Nucleus accumbens (tissue), 56 donors: Measurements from ENCODE around the gene TBX22.
A peak's percentile ranks its signal among the peaks of the same experiment; 100 is the strongest.
"Not testable (repeated sequence)": the region's sequence is repeated elsewhere in the genome, so short reads cannot be mapped to it uniquely, and the experiment has no call there.

Experiments
- DNase-seq, 56 donors: peaks; one replicate each; lab custom pipeline; 2025; lab: John Stamatoyannopoulos, UW

Gene TBX22, protein sequence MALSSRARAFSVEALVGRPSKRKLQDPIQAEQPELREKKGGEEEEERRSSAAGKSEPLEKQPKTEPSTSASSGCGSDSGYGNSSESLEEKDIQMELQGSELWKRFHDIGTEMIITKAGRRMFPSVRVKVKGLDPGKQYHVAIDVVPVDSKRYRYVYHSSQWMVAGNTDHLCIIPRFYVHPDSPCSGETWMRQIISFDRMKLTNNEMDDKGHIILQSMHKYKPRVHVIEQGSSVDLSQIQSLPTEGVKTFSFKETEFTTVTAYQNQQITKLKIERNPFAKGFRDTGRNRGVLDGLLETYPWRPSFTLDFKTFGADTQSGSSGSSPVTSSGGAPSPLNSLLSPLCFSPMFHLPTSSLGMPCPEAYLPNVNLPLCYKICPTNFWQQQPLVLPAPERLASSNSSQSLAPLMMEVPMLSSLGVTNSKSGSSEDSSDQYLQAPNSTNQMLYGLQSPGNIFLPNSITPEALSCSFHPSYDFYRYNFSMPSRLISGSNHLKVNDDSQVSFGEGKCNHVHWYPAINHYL

DNA sequence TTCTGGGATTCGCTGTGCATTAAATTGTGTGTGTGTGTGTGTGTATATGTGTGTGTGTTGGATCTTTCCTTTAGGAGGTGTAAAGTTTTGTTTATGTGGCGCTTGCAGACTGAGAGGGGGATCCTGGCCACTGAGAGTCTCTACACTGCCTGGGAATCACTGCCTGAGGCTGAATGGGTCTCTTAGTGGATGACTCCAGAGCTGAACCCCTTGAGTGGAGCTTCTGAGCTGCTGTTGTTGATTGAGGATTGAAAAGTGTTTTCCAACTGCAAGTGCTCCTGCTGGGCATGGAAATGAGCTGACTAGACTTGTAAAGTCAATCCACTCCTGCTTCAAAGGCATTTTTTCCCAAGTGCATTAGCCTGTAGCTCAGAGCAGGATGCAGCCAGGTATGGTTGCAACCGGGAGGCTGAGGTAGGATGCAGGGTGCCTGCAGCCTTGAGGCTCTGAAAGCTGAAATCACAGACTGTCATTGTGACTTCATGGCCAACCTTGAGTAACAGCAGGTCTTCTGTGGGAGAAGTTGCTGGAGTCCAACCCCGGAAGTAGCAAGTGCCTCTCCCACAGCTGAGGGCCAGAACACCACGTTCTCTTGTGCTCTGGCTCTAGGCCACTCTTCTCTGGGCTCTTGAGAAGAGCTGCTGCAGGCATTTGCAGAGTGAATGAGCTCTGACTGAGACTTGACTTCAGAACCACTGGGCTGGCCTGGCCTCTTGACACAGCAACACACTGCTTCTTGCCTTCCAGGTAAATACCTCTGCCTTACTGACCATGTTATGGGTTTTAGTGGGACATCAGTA lies at the start of gene TBX22:
Gene TBX22 (plus strand): TSS at position 613 of the 800 bp plus-strand sequence. CDS start 7,517 bp downstream, outside the sequence.
- DNase-seq, result no peak

DNA sequence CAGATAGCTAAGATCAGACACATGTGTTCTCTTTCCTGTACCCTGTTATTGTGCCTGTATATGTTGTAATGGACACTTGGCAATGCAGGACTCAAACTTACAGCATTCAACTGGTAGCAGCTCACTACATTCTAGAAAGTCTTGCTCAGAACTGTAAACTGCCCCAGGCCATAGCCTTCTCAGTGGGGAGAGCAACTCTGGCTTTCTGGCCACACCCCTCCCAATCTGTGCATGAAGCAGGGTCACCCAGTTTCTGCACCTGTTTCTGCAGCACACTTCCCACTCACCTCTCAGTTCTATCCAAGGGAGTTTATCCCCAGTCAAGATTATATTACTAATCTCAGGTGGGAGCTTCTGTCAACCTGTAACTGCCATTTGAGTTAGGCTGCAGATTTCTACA lies 38.9 kb upstream of the TBX22 start:
- no peak for DNase-seq

DNA sequence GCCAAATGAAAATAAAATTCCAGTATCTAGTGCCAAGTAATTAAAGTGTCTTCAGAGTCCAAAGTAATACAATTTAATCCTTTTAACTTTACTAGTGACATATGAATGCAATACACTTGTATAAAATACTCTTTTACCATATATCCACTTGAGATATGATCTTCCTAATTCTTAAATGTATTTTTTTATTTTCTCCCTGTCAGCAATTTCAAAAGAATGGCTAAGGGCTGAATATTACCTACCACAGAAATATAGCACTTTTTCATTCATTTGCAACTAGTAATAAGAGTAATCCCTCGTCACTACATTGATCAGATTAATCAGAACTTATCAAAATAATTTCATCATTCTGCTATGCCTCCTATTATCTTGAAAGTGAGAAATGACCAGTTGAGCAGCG lies 10.1 kb upstream of the TBX22 start:
- DNase-seq, result no peak

DNA sequence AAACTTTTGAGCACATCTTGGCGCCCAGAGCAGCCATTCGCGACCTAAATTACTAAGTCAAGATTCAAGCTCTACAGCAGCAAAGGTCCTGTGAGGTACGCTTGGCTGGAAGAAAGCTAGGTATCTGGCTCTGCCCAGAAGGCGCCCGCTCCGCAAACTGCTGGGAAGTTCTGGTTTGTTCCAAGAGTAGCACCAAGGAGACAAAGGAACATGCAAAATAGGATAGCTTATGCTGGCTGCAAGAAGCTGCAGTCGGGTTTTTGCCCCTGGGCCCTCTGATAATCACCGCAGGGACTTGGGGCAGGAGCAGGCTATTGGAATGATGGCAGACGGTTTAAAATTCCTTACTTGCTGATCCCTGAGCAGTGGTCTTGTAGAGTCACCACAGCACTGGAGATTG lies 3.0 kb upstream of the TBX22 start:
- no peak for DNase-seq

DNA sequence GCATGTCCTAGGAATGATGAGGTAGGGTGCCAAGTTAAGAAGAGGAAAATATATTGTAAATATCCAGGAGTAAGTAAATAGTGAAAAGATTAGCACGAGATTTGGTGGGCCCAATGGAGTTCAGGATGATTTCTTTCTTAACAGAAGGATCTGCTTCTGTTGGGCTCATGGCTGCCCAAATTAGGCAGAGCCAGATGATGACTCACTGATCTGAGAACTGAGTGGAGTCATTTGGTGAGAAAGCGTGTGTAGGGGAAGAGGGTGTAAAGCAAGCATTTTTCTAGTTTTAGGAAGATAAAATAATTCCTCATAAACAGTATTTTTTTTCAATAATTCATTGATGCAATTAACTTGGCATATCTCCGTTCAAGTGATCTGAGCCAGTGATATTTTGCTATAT lies 1.6 kb downstream of the TBX22 start:
- peak in 1 of 56 donors; percentile 0 for DNase-seq

DNA sequence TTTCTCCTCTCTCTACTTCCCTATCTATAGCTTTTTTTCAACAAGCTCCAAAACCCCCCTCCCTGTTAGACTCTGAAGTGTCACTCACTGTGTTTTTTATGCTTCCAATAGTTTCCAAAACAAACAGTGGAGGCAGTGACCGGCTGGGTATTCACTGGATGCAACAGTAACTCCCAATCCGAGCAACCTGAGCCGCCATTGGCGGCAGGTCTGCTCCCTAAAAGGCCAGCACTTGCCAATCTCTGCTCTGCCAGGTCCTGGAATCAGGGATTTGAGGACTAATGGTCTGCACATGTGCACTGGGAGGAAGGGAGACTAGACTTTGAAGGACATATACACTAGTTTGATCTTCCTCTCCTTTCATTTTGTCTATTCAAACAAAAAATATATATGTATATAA lies 7.1 kb downstream of the TBX22 start:
- no peak for DNase-seq

DNA sequence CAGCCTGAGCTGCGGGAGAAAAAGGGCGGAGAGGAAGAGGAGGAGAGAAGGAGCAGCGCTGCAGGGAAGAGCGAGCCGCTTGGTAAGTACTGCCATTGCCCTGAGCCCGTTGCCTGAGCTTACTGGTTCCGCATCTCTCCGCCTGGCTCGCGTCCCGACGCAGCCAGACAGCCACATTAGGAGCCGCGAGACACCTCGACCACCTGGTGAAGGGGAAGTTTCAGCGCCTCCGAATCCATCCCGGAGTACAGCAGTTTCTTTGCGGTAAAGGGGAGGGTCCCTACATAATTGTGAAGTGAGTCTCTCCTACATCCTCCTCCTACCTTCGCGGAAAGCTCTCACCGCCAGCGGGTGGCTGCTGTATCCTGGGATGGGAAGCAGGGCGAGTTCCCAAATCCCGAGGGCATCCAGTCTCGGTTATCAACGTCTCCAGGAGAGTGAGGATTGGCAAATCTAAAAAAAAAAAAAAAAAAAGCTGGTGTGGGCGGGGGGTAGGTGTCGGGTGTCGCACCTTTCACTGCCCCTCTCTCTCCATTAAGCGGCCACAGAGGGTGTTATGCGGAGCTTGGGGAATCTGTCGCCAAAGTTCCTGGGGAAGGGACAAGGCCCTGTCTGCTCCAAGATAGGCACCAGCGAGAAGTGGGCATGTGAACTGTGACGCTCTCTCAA lies 7.9 kb downstream of the TBX22 start:
- no peak for DNase-seq

DNA sequence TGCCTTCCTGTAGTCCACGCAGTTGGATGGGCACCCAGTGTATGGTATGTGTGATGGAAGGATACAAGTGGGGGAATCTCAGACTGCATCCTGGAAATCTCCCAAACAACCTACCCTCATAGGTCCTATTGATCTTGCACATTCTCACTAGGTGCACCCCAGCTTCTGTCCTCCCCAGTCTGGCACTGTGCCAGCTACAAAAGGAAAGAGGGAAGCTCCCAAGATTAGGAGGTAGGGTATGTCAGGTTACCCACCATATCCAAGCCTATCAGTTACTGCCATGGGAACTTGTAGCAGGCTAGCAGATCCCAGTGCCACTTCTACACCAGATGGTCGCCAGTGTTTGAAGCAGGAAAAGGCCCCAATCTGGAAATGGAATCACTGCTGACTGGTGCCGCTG lies 11.6 kb downstream of the TBX22 start:
- DNase-seq, result no peak

DNA sequence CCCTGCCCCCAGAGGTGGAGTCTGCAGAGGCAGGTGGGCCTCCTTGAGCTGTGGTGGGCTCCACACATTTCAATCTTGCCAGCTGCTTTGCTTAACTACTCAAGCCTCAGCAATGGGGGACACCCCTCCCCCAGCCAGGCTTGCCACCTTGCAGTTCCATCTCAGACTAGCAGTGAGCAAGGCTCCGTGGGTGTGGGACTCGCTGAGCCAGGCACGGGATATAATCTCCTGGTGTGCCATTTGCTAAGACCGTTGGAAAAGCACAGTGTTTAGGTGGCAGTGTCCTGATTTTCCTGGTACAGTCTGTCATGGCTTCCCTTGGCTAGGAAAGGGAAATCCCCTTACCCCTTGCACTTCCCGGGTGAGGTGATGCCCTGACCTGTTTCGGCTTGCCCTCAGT lies 51.6 kb downstream of the TBX22 start:
- not testable (repeated sequence) for DNase-seq

DNA sequence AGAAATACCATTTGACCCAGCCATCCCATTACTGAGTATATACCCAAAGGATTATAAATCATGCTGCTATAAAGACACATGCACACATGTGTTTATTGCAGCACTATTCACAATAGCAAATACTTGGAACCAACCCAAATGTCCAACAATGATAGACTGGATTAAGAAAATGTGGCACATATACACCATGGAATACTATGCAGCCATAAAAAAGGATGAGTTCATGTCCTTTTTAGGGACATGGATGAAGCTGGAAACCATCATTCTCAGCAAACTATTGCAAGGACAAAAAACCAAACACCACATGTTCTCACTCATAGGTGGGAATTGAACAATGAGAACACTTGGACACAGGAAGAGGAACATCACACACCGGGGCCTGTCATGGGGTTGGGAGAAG lies 61.1 kb downstream of the TBX22 start:
- DNase-seq, result not testable (repeated sequence)
